Stimulated activated naive B cell treated with anti-CD40 and anti-IgM and Interleukin-4, amounts not matched to agents 10 μg/mL and 1 μg/mL and 100 μg/mL, for 72 hours (primary cell): Measurements from ENCODE around the gene SYDE2.

ENCODE experiments used
- ATAC-seq, 2 donors: fragments of 150-1000 bp; cut with Tn5 transposase; replicated peaks; 2 replicates each; pipeline ENCODE4 v1.10.0; 2021; ENCODE audit warnings: moderate library complexity in 1 of 2
- DNase-seq: peaks from one replicate; pipeline ENCODE4 v3.0.0; 2021
- H3K27ac Mint-ChIP-seq: one replicate; pipeline ENCODE4 v1.8.0; 2022; ENCODE audit warnings: mild to moderate bottlenecking, mixed read lengths
- H3K27me3 Mint-ChIP-seq, 2 donors: one replicate each; pipeline ENCODE4 v1.8.0; 2022; ENCODE audit warnings: mixed read lengths in 2 of 2
- H3K36me3 Mint-ChIP-seq, 2 donors: one replicate each; pipeline ENCODE4 v1.8.0; 2022; ENCODE audit warnings: mixed read lengths in 2 of 2, mild to moderate bottlenecking in 1 of 2
- H3K4me1 Mint-ChIP-seq, 2 donors: one replicate each; pipeline ENCODE4 v1.8.0; 2022; ENCODE audit warnings: mixed read lengths in 2 of 2, mild to moderate bottlenecking in 1 of 2
- H3K4me3 Mint-ChIP-seq, 2 donors: one replicate each; pipeline ENCODE4 v1.8.0; 2022; ENCODE audit warnings: mild to moderate bottlenecking in 2 of 2, mixed read lengths in 2 of 2, moderate library complexity in 1 of 2
- H3K9me3 Mint-ChIP-seq, 2 donors: one replicate each; pipeline ENCODE4 v1.8.0; 2022; ENCODE audit warnings: mixed read lengths in 2 of 2, mild to moderate bottlenecking in 1 of 2

The SYDE2 gene

DNA sequence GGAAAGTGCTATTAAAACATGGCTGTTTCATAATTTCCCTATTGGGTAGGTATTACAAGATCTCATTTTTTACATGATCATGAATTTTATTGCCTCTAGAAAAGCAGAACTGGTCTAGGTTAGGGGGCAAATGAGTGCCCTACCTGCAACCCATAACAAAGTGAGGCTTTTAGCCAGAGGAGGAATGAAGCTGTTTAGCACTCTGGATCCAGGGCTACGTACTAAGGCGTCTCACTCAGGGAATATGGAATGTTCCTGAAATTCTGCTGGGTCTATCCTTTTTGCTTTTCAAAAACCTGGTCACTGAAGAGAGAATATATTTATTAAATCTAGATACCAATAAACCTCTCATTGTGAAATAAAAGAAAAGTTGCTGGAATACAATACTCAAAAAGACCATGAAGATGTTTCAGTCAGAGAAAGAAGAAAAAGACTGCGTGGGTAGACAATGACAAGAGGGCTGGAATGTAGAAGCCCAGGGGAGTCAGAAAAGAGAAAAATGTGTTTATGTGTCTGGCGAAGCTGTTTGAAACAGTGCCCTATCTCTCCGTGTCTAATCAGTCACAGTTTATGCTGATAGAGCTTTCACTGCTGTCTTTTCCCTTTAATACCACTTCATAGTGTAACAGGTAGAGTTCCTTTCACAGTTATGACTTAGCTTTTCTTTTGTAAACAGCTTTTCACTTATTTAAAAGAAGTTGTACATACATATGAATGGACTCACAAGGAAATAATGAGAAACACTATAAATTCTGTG lies 25.0 kb upstream of the SYDE2 start:
- Mint-ChIP-seq H3K27me3 (peaks cover 4 to 8% of the 10 kb centered on the region in 2 donors), H3K9me3 (no peaks in the 10 kb centered on the region), H3K4me3 (no peak overlapping the region), H3K27ac (no peak overlapping the region), H3K36me3 (no peaks in the 10 kb centered on the region), H3K4me1 (no peaks in the 10 kb centered on the region)
- ATAC-seq (no peak), DNase-seq (no peak)

DNA sequence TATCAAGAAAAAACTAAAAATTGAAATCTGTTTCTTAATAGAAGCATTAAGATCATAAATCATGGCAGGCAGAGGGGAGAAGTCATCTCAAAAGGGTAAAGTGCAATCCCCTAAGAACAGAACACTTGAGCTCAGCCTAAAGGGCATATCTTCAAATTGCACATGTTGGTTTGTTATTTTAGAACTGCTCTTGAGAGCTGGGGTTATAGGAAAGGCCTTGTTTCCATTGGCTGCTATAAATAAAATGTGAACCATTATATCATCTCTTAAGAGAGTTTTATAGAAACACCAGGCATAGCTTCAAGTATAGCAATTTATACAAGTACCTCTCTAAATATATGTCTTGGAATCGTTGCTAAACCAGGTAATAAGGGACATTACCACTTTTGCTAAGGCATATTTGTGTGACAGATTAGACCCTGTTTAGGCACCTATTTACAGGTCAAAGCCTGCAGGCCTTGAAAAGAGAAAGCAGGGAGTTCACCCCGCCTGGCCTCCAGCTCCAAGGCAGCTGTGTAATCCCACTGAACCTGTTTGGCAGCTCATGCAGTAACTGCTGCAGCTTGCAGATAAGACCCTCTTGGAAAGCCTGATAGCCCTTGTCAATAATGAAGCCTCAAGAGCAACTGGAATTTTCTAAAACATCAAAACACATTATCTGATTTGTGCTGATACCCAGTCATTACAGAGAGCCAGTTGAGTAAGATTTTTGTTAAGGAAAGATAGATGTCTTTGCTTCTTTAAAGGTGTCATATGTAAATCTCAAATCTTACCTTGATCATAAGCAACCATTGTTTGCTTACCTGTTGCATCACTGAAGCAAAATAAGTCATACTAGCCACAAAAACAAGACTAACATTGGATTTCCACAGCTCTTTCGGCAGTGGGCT lies 24.2 kb upstream of the SYDE2 start:
- Mint-ChIP-seq H3K36me3 (no peaks in the 10 kb centered on the region), H3K27ac (no peak overlapping the region), H3K27me3 (peaks cover 8 to 14% of the 10 kb centered on the region in 2 donors), H3K9me3 (no peaks in the 10 kb centered on the region), H3K4me1 (no peaks in the 10 kb centered on the region), H3K4me3 (no peak overlapping the region)
- DNase-seq (no peak), ATAC-seq (no peak)

DNA sequence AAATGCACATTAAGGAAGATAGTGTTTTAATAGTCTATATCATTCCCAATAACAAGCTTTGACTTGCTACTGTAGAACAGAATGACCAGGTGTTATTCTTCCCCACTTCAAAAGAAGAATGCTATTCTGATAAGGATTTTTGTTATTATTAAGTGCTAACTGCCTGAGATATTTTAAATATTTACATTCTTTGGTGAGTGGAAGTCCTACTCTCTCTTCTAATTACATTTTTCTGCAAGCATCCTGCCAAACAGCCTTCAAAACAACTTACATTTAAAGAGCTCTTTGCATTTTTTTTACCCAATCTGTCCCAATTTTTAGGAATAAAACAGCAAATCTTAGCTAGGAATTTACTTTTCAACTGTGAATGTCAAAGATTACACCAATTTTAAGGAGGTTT lies 23.5 kb upstream of the SYDE2 start:
- Mint-ChIP-seq H3K27me3 (peaks cover 11 to 13% of the 10 kb centered on the region in 2 donors), H3K36me3 (no peaks in the 10 kb centered on the region), H3K4me3 (no peak overlapping the region), H3K4me1 (no peaks in the 10 kb centered on the region), H3K27ac (no peak overlapping the region), H3K9me3 (no peaks in the 10 kb centered on the region)
- DNase-seq (no peak), ATAC-seq (no peak)

DNA sequence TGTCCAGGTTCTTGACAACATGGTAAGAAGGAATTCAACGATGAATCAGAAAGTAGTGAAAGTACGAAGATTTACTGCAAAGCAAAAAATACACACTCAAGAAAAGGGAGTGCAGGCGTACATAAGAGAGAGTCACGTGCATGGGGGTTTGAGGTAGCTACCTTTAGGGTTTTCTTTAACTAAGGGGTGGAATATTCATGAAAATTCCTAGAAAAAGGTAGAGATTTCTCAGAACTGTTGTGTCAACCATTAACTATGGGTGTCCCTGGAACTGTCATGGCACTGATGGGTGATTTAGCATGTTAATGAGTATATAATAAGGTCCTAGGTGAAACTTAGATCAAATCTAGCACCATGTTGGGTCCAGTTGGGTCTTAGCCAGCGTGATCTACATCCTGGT lies 22.5 kb upstream of the SYDE2 start:
- Mint-ChIP-seq H3K27ac (no peak overlapping the region), H3K9me3 (no peaks in the 10 kb centered on the region), H3K36me3 (no peaks in the 10 kb centered on the region), H3K4me1 (no peaks in the 10 kb centered on the region), H3K4me3 (no peak overlapping the region), H3K27me3 (peaks cover 9 to 13% of the 10 kb centered on the region in 2 donors)
- DNase-seq: no peak
- no peak for ATAC-seq

DNA sequence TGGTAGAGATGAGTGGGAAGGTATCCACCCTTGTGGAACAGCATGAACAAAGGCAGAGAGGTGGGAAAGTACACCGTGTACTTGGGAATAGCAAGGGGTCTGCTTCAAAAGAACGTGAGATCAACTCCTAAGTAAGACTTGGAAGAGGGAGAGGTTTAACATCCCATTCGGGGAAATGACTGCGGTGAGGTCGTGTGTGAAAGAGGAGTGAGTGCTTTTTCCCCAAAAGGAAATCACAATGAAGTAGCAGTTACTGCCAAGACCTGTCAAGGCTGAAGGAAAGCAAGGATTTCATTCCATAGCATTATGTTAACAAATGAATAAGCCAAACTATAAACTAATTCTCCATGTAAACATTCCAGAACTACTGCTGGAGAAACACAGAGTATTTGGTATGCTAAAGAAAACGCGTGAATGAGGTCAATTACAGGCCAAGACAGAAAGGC lies 20.0 kb upstream of the SYDE2 start:
- Mint-ChIP-seq H3K27ac (no peak overlapping the region), H3K4me1 (no peaks in the 10 kb centered on the region), H3K27me3 (peaks cover 14 to 21% of the 10 kb centered on the region in 2 donors), H3K4me3 (no peak overlapping the region), H3K36me3 (no peaks in the 10 kb centered on the region), H3K9me3 (no peaks in the 10 kb centered on the region)
- no peak for DNase-seq
- ATAC-seq: no peak

DNA sequence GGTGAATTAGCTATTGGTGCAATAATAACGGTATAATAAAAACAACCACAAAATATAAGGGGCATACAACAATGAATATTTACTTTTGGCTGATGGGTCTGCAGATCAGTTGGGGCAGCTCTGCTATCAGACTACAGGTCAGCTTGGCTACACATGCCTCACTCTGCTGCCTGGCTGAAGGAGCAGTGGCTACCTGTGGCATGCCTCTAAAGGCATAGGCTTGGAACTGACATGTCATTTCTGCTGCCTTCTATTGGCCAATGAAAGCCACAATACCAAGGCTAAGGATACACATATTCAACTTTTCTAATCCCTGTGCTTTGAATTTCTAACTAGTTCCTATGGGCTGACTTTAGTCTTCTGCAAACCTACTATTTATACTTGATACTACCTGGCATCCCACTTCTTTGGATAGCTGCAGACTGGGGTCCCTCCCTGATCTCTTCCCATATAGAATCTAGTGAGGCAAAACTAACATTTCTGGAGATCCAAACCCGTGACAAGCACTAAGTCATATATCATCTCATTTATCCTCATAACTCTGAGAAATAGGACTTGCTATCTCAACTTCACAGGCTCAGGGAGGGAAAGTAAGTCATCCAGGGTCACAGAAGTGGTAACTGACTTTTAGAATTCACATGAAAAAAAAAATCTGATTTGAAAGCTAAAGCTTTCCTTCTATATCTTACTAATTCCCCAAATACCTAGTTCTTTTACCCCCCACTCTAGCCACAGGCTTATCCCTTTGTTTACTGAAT lies 19.2 kb upstream of the SYDE2 start:
- H3K27ac Mint-ChIP-seq: no peak overlapping the region
- no peaks in the 10 kb centered on the region for H3K36me3 Mint-ChIP-seq
- DNase-seq: no peak
- H3K27me3 Mint-ChIP-seq: peaks cover 18 to 27% of the 10 kb centered on the region in 2 donors
- H3K4me1 Mint-ChIP-seq: no peaks in the 10 kb centered on the region
- H3K4me3 Mint-ChIP-seq: no peak overlapping the region
- ATAC-seq: no peak
- no peaks in the 10 kb centered on the region for H3K9me3 Mint-ChIP-seq

DNA sequence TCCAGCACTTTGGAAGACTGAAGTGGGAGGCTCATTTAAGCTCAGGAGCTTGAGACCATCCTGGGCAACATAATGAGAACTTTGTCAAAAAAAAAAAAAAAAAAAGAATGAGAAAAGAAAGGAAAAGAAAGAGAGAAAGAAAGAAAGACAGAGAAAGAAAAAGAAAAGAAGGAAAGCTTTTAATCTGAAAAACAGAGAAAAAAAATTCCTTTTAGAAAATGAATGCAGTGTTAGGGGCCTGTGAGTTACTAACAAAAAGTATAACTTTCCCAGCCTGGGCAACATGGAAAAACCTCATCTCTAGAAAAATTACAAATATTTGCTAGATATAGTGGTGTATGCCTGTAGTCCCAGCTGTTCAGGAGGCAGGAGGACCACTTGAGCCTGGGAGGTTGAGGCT lies 15.9 kb upstream of the SYDE2 start:
- Mint-ChIP-seq H3K4me3 (no peak overlapping the region), H3K4me1 (no peaks in the 10 kb centered on the region), H3K27me3 (peaks cover 18 to 32% of the 10 kb centered on the region in 2 donors), H3K36me3 (no peaks in the 10 kb centered on the region), H3K9me3 (no peaks in the 10 kb centered on the region), H3K27ac (no peak overlapping the region)
- ATAC-seq: no peak
- DNase-seq: no peak

DNA sequence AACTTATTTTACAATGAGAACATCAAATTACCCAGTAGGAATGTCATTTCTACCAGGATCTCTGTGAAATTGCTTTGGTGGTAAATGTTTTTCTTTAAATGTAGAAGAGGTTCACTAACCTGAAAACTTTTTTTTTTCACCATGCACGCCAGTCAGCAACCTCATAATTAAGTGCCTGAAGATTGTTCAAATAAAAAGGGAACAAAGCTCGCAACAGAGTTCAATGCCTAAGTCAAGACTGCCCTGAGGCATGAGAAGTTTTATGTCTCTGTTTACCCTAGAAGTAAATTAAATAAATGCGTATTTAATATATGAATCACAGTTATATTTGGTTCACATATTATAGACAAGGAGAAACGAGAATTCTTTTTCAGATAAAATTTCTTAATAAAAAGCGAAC lies 13.8 kb upstream of the SYDE2 start:
- Mint-ChIP-seq H3K27ac (no peak overlapping the region), H3K36me3 (no peaks in the 10 kb centered on the region), H3K27me3 (peaks cover 12 to 22% of the 10 kb centered on the region in 2 donors), H3K4me1 (no peaks in the 10 kb centered on the region), H3K4me3 (no peak overlapping the region), H3K9me3 (no peaks in the 10 kb centered on the region)
- DNase-seq (no peak), ATAC-seq (no peak)

DNA sequence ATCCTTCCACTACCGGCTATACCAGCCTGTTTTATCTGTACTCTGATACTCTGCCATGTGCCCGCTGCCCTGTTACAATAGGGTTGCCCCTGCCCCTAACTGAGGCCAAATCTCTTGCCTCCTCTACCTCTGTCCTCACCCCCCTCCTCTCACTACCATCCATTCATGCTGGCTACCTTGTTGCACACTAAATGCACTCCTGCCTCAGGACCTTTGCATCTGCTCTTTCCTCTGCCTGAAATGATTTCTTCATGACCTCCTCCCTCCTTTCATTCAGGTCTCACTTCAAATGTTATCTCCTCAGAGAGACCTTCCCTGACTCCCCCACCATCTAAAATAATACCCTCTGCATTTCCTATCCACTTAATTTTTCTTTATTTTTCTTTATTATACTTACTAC lies 7.7 kb upstream of the SYDE2 start:
- H3K27ac Mint-ChIP-seq: no peak overlapping the region
- H3K9me3 Mint-ChIP-seq: no peaks in the 10 kb centered on the region
- no peaks in the 10 kb centered on the region for H3K36me3 Mint-ChIP-seq
- H3K4me3 Mint-ChIP-seq: no peak overlapping the region
- ATAC-seq (no peak), DNase-seq (no peak)
- peaks cover 30 to 32% of the 10 kb centered on the region in 2 donors for H3K27me3 Mint-ChIP-seq
- H3K4me1 Mint-ChIP-seq: no peaks in the 10 kb centered on the region

DNA sequence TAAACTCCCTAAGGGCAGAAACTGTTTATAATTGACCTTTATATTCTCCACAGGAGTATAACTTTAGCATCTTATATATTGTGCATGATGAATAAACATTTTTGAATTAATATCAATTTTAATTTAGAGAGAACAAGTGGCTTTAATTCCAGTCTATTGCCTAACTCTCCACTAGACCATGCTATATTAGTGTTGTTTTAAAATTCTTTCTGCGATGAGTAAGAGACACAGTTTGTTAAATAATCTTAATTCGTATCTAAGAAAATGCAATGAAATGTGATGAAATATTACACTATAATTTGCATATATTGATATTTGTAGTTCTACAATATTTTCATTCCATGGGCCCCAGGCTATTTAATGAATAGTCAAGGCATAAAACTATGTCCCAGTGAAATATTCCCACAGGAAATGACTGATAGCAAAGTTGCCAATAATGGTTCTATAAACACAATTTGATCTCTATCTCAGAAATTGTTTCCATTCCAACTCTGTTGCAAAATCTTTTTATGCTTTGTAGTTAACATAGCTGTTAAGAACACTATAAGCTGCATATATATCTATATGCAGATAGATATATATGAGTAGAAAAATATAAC lies 2.9 kb upstream of the SYDE2 start:
- peaks cover 0 to 3% of the 10 kb centered on the region in 2 donors for H3K36me3 Mint-ChIP-seq
- H3K27ac Mint-ChIP-seq: no peak overlapping the region
- H3K9me3 Mint-ChIP-seq: no peaks in the 10 kb centered on the region
- H3K4me1 Mint-ChIP-seq: peaks cover 3 to 11% of the 10 kb centered on the region in 2 donors
- no peak overlapping the region for H3K4me3 Mint-ChIP-seq
- ATAC-seq (no peak), DNase-seq (no peak)
- peaks cover 26 to 37% of the 10 kb centered on the region in 2 donors for H3K27me3 Mint-ChIP-seq

DNA sequence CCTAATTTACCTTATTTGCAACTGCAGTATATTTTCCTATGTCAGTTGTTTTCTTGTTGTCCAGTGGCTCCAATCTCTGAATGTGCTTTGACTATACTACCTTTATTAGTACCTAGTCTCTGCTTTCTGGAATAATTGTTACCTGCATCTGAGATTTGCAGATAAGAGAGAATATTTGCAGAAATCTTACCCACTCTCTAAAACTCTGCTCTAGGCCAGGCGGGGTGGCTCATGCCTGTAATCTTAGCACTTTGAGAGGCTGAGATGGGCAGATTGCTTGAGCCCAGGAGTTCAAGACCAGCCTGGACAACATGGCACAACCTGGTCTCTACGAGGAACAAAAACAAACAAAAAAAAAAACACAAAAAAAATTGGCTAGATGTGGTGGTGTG lies 2.0 kb upstream of the SYDE2 start:
- ATAC-seq (no peak), DNase-seq (no peak)
- no peak overlapping the region for H3K4me3 Mint-ChIP-seq
- no peaks in the 10 kb centered on the region for H3K9me3 Mint-ChIP-seq
- H3K36me3 Mint-ChIP-seq: peaks cover 0 to 3% of the 10 kb centered on the region in 2 donors
- peaks cover 20 to 29% of the 10 kb centered on the region in 2 donors for H3K27me3 Mint-ChIP-seq
- peaks cover 3 to 11% of the 10 kb centered on the region in 2 donors for H3K4me1 Mint-ChIP-seq
- H3K27ac Mint-ChIP-seq: no peak overlapping the region

DNA sequence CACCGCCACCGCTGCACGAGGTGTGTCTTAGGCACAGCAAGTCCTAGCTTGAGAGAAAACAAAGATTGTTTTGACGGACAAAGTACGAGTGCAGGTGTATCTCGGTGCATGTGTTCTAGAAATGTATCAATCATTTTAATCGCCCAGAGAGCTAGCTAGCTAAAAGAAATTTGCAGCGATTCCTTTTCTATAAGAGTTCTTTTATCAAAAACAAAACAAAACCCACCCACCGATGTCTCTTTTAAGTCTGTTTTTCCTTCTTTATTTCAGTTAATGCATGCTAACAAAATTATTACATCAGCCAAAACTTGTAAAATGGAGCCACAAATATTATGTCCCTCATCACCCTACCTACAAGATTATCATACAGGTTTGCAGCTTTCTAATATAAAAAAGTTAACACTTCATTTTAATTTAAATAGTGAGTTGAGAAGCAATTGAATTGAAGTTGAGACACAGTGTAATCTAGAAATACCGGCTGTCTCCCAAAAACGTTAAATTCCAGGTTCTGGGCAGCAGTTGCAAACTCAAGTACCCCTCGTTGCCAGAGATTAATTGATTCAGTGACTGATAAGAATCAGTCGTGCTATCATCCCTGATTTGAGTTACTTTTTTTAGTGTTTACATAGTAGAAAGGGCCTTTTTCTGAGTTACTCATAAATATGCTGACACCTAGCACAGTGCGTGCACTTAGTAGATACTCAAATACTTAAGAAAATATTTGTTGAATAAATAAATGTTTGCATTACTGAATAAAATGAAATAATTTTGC lies 1.5 kb upstream of the SYDE2 start:
- Mint-ChIP-seq H3K27me3 (peaks cover 16 to 23% of the 10 kb centered on the region in 2 donors), H3K9me3 (no peaks in the 10 kb centered on the region), H3K27ac (peak overlapping the region; percentile 93), H3K36me3 (peaks cover 0 to 3% of the 10 kb centered on the region in 2 donors), H3K4me1 (peaks cover 3 to 11% of the 10 kb centered on the region in 2 donors), H3K4me3 (peak overlapping the region; percentile 90 to 92)
- ATAC-seq: peak in 1 of 2 donors; percentile 24
- DNase-seq: no peak

DNA sequence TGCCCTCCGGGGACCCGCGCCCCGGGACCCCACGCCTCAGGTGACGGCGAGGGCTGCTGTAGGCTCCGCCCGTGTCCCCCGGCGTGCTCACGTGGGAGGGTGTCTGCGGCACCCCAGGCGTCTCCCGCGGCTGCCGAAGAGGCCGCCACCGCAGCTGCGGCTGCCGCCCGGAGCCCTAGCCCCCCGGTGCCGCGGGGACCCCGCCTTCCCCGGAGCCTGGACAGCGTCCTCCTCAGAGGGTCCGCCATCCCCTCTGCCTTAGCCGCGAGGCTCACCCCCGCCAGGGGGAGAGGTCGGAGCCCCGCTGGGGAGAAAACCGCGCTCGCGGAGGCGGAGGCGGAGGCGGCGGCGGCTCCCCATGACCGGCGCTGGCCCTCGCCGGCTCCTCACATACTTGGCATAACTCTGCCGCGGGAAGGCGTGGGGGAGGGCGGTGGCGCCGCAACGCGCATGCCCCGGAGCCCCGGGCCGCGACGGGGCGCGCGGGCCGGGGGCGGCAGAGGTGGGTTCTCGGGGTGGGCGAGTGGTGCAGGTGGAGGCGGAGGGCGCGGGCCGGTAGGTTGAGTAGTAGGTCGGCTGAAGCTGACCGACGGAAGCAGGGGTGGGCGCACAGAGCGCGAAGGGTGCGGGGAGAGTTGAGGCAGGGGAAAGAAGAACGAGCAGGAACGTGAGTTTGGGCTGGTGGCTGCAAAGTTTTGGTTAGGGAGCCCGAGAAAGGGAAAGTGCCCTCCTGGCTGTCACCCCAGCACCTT lies 700 bp upstream of the SYDE2 start:
- Mint-ChIP-seq H3K27ac (peak overlapping the region; percentile 93), H3K36me3 (peaks cover 0 to 3% of the 10 kb centered on the region in 2 donors), H3K4me3 (peak overlapping the region; percentile 90 to 92), H3K27me3 (peaks cover 12 to 23% of the 10 kb centered on the region in 2 donors), H3K9me3 (no peaks in the 10 kb centered on the region), H3K4me1 (peaks cover 3 to 11% of the 10 kb centered on the region in 2 donors)
- peak; percentile 72 to 73 for ATAC-seq
- peak; percentile 26 for DNase-seq
